B cell (primary cell): ENCODE results near the gene PGBD5. TPM values are rescaled to one million over a fixed set of nuclear protein-coding genes. Genes with fewer than 3 reads are reported as not detected.

Experiments used
- ATAC-seq: fragments of 200-7000 bp; cut with Tn5 transposase; one replicate; pipeline ENCODE4 v1.10.0; 2021; ENCODE audit warnings: low read depth, mild to moderate bottlenecking, moderate number of reproducible peaks, moderate library complexity
- CTCF ChIA-PET: fragments of 350-600 bp; sonication (Branson Sonifier 250); formaldehyde crosslinking; loops from one replicate; lab custom pipeline; 2021; ENCODE audit warnings: antibody characterized with exemption, inconsistent platforms; lab: Charles Lee
- POLR2A ChIA-PET: fragments of 350-600 bp; sonication (Branson Sonifier 250); formaldehyde crosslinking; loops from one replicate; lab custom pipeline; 2021; ENCODE audit warnings: antibody characterized with exemption; lab: Charles Lee
- DNase-seq: peaks from one replicate; pipeline ENCODE4 v3.0.0; 2013
- H2AFZ ChIP-seq: 2 replicates; pipeline ENCODE4 v1.6.1; 2012; ENCODE audit warnings: mild to moderate bottlenecking, low read depth, low read length; ENCODE audit not compliant: insufficient read depth, poor library complexity, severe bottlenecking
- H3K27ac ChIP-seq, 2 donors: 1 replicate in 1 of 2; 2 replicates in 1 of 2; pipeline ENCODE4 v1.5.1; 2012 to 2013; ENCODE audit warnings: low read length in 2 of 2, mild to moderate bottlenecking in 2 of 2, moderate library complexity in 1 of 2
- H3K27me3 ChIP-seq, 4 experiments: fragments of 200-600 bp in 1 of 4; sonication (generic) in 1 of 4; replicated peaks in 1 of 4; 1 replicate in 2 of 4; 2 replicates in 2 of 4; pipeline versions ENCODE4 v1.6.1 to v1.7.0; 2013 to 2016; ENCODE audit warnings: low read length in 3 of 4, mild to moderate bottlenecking in 2 of 4, mixed read lengths in 1 of 4, moderate library complexity in 1 of 4; ENCODE audit not compliant: insufficient read depth in 4 of 4, control insufficient read depth in 3 of 4; ENCODE audit errors: control extremely low read depth in 1 of 4
- H3K36me3 ChIP-seq, 2 experiments: replicated peaks in 1 of 2; 1 replicate in 1 of 2; 2 replicates in 1 of 2; pipeline versions ENCODE4 v1.6.1 to v1.7.1; 2013; ENCODE audit warnings: low read length in 1 of 2; ENCODE audit not compliant: insufficient read depth in 2 of 2, control insufficient read depth in 1 of 2; ENCODE audit errors: control extremely low read depth in 1 of 2, extremely low read depth in 1 of 2
- H3K4me1 ChIP-seq, 2 donors: fragments of 200-600 bp in 1 of 2; sonication (generic) in 1 of 2; 1 replicate in 1 of 2; 2 replicates in 1 of 2; pipeline versions ENCODE4 v1.5.1 to v1.6.1; 2013 to 2017; ENCODE audit warnings: low read length in 2 of 2; ENCODE audit not compliant: control insufficient read depth in 2 of 2, insufficient read depth in 2 of 2
- H3K4me2 ChIP-seq: replicated peaks from 2 replicates; pipeline ENCODE3; 2012; ENCODE audit warnings: mild to moderate bottlenecking, low read depth, low read length; ENCODE audit not compliant: poor library complexity, severe bottlenecking
- H3K4me3 ChIP-seq, 5 experiments: fragments of 200-600 bp in 1 of 5; sonication (generic) in 1 of 5; 1 replicate in 3 of 5; 2 replicates in 2 of 5; pipeline versions ENCODE4 v1.5.1 to v1.7.0; 2011 to 2016; ENCODE audit warnings: low read length in 4 of 5, mild to moderate bottlenecking in 4 of 5, low read depth in 2 of 5, control low read depth in 1 of 5, moderate library complexity in 1 of 5; ENCODE audit not compliant: insufficient read depth in 1 of 5; ENCODE audit errors: control extremely low read depth in 1 of 5, extremely low read depth in 1 of 5
- H3K79me2 ChIP-seq: fragments of 200-600 bp; sonication (generic); one replicate; pipeline ENCODE4 v1.6.0; 2016; ENCODE audit warnings: low read length; ENCODE audit not compliant: control insufficient read depth, insufficient read depth
- H3K9ac ChIP-seq: fragments of 200-600 bp; sonication (generic); 2 replicates; pipeline ENCODE4 v1.6.1; 2017; ENCODE audit warnings: mild to moderate bottlenecking, low read length, moderate library complexity
- H3K9me3 ChIP-seq, 3 donors: one replicate each; pipeline versions ENCODE4 v1.6.1 to v1.7.1; 2013; ENCODE audit warnings: low read length in 2 of 3; ENCODE audit not compliant: control insufficient read depth in 2 of 3, insufficient read depth in 1 of 3; ENCODE audit errors: control extremely low read depth in 1 of 3
- H4K20me1 ChIP-seq: 2 replicates; pipeline ENCODE4 v1.6.0; 2012; ENCODE audit warnings: mild to moderate bottlenecking, low read length; ENCODE audit not compliant: insufficient read depth, control insufficient read depth, poor library complexity, severe bottlenecking
- H3K27ac Mint-ChIP-seq: one replicate; pipeline ENCODE4 v1.8.0; 2021; ENCODE audit warnings: mixed read lengths
- H3K27me3 Mint-ChIP-seq: one replicate; pipeline ENCODE4 v1.8.0; 2021; ENCODE audit warnings: mixed read lengths
- H3K4me1 Mint-ChIP-seq: one replicate; pipeline ENCODE4 v1.8.0; 2021; ENCODE audit warnings: mixed read lengths
- H3K4me3 Mint-ChIP-seq: one replicate; pipeline ENCODE4 v1.8.0; 2021; ENCODE audit warnings: mixed read lengths
- H3K9me3 Mint-ChIP-seq: one replicate; pipeline ENCODE4 v1.8.0; 2022; ENCODE audit warnings: mixed read lengths; ENCODE audit not compliant: insufficient read depth
- EZH2 ChIP-seq: IDR thresholded peaks from 2 replicates; pipeline ENCODE4 v1.6.1; 2012; ENCODE audit warnings: borderline replicate concordance, low read depth, mild to moderate bottlenecking, moderate library complexity, low read length; ENCODE audit not compliant: insufficient read depth, poor library complexity, severe bottlenecking
- WGBS: methylation state at CpG from one replicate; pipeline ENCODE4 v1.1.5; 2013; ENCODE audit warnings: missing lambda C conversion rate; ENCODE audit not compliant: insufficient coverage; 5-methylcytosine and 5-hydroxymethylcytosine counted together
- intact Hi-C: fragments of 100-400 bp; cut with micrococcal nuclease; formaldehyde crosslinking; loops from one replicate; pipeline ENCODE4 v1.10.0; 2022
- polyA plus RNA-seq: library from polyadenylated mRNA; depleted of rRNA; stranded (reverse); fragments of >200 nt; gene quantifications from 2 replicates; pipeline ENCODE4 v1.2.3, GENCODE V29; 2012
- total RNA-seq, 2 donors: library from RNA; stranded (reverse); fragments of 120-200 nt in 1 of 2; gene quantifications; 1 replicate in 1 of 2; 2 replicates in 1 of 2; pipeline versions ENCODE4 v1.2.3 to v1.2.4, GENCODE V29; 2013 to 2022
- TF ChIP-seq, protein P1 (sequence below): fragments of 200-600 bp; IDR thresholded peaks from one replicate; pipeline ENCODE4 v1.8.0; 2022; ENCODE audit warnings: antibody characterized with exemption, mild to moderate bottlenecking

PGBD5 gene
- total and polyA plus RNA-seq, 2 donors (not counting 1 experiment from before 2014, with no cell fraction given): 0.07 TPM; not detected in 1

GRCh38 chr1:230303069-230303468 lies 123.1 kb downstream of the PGBD5 start:
- Histone ChIP-seq H3K27ac (no peak overlapping the region), H3K27me3 (no peaks in the 10 kb centered on the region), H3K36me3 (no peaks in the 10 kb centered on the region), H4K20me1 (no peaks in the 10 kb centered on the region), H3K9ac (no peak overlapping the region), H3K9me3 (no peaks in the 10 kb centered on the region), H3K4me2 (no peak overlapping the region), H3K79me2 (no peaks in the 10 kb centered on the region), H2AFZ (no peak overlapping the region), H3K4me1 (peaks cover 35 to 37% of the 10 kb centered on the region in 2 donors), H3K4me3 (no peak overlapping the region)
- TF ChIP-seq, protein P1, sequence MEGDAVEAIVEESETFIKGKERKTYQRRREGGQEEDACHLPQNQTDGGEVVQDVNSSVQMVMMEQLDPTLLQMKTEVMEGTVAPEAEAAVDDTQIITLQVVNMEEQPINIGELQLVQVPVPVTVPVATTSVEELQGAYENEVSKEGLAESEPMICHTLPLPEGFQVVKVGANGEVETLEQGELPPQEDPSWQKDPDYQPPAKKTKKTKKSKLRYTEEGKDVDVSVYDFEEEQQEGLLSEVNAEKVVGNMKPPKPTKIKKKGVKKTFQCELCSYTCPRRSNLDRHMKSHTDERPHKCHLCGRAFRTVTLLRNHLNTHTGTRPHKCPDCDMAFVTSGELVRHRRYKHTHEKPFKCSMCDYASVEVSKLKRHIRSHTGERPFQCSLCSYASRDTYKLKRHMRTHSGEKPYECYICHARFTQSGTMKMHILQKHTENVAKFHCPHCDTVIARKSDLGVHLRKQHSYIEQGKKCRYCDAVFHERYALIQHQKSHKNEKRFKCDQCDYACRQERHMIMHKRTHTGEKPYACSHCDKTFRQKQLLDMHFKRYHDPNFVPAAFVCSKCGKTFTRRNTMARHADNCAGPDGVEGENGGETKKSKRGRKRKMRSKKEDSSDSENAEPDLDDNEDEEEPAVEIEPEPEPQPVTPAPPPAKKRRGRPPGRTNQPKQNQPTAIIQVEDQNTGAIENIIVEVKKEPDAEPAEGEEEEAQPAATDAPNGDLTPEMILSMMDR: no peak
- TF ChIP-seq EZH2: no peak
- ATAC-seq (no peak), DNase-seq (no peak)
- Mint-ChIP-seq H3K4me3 (no peak overlapping the region), H3K9me3 (no peaks in the 10 kb centered on the region), H3K27ac (peak overlapping the region; percentile 37), H3K27me3 (no peaks in the 10 kb centered on the region), H3K4me1 (peaks cover 66% of the 10 kb centered on the region)
- CTCF ChIA-PET: interaction anchor here (0.8 to 13.9 kb wide), 5 partner anchors 9 to 644 kb away, joined by 3 to 265 read pairs (median 6); no protein-coding TSS in a partner anchor
- intact Hi-C loops: loop anchor here (5.0 kb wide), 2 partner anchors 91 to 446 kb away; no protein-coding TSS in a partner anchor
- 70% methylated on average over 6 of the region's 6 CpGs for WGBS
- POLR2A ChIA-PET: no interaction called here

GRCh38 chr1:230301822-230302221 lies 124.3 kb downstream of the PGBD5 start:
- H3K9me3 Mint-ChIP-seq: no peaks in the 10 kb centered on the region
- H3K4me3 ChIP-seq: no peak overlapping the region
- H3K79me2 ChIP-seq: no peaks in the 10 kb centered on the region
- H3K27me3 Mint-ChIP-seq: no peaks in the 10 kb centered on the region
- H3K9ac ChIP-seq: no peak overlapping the region
- POLR2A ChIA-PET: interaction anchor here (0.9 kb wide), 1 partner anchor 28 kb away, joined by 3 read pairs; no protein-coding TSS in a partner anchor
- no peak for DNase-seq
- no peak overlapping the region for H2AFZ ChIP-seq
- ATAC-seq: no peak
- H3K4me1 Mint-ChIP-seq: peaks cover 59% of the 10 kb centered on the region
- H3K4me1 ChIP-seq: peaks cover 34 to 35% of the 10 kb centered on the region in 2 donors
- intact Hi-C loops: loop anchor here (5.0 kb wide), 2 partner anchors 90 to 445 kb away; no protein-coding TSS in a partner anchor
- CTCF ChIA-PET: interaction anchor here (1.4 to 13.9 kb wide), 4 partner anchors 10 to 642 kb away, joined by 4 to 265 read pairs (median 8); no protein-coding TSS in a partner anchor
- peak overlapping the region; percentile 71 for H3K4me2 ChIP-seq
- no peak overlapping the region for H3K4me3 Mint-ChIP-seq
- H3K27me3 ChIP-seq: no peaks in the 10 kb centered on the region
- no peaks in the 10 kb centered on the region for H3K36me3 ChIP-seq
- H3K27ac ChIP-seq: peak overlapping the region in 1 of 2 donors; percentile 81
- H3K9me3 ChIP-seq: no peaks in the 10 kb centered on the region
- WGBS: 87% methylated on average over 5 of the region's 6 CpGs
- H3K27ac Mint-ChIP-seq: peak overlapping the region; percentile 65
- no peaks in the 10 kb centered on the region for H4K20me1 ChIP-seq
- TF ChIP-seq, protein P1: no peak
- TF ChIP-seq EZH2: no peak
